Stimulated activated CD4-positive, alpha-beta T cell treated with anti-CD3 and anti-CD28 coated beads, Interleukin-15, amount 100 ng/mL, for 1 hour (primary cell): ENCODE results near the gene AKAP6.

Source experiments
- DNase-seq, 2 donors: peaks; one replicate each; pipeline ENCODE4 v3.0.0-alpha.2; 2020; ENCODE audit warnings: low read depth in 1 of 2, low spot score in 1 of 2

AKAP6 gene

GRCh38 chr14:32865827-32866376, 536.8 kb downstream of the AKAP6 start:
- no peak for DNase-seq

- no peak for DNase-seq
Measured at GRCh38 chr14:32883188-32883587, 554.1 kb downstream of the AKAP6 start.
